Lung (tissue), 12 donors: Measurements from ENCODE around the gene VSIG2. TPM values are rescaled to one million over a fixed set of nuclear protein-coding genes. Genes with fewer than 3 reads are reported as not detected.

Experiments
- ATAC-seq: fragments of 200-7000 bp; cut with Tn5 transposase; one replicate; pipeline ENCODE4 v1.9.1; 2020; ENCODE audit warnings: moderate number of reproducible peaks; ENCODE audit not compliant: insufficient read depth, low FRiP score
- DNase-seq, 3 donors: peaks; one replicate each; pipeline ENCODE4 v3.0.0-alpha.2; 2013 to 2017
- H3K27ac ChIP-seq, 2 donors: one replicate each; pipeline ENCODE4 v1.5.1; 2013; ENCODE audit warnings: mild to moderate bottlenecking in 2 of 2, moderate library complexity in 2 of 2, control low read depth in 1 of 2, inconsistent platforms in 1 of 2, low read depth in 1 of 2, low read length in 1 of 2
- H3K27me3 ChIP-seq, 3 donors: one replicate each; pipeline ENCODE4 v1.5.1; 2013; ENCODE audit warnings: low read length in 2 of 3; ENCODE audit not compliant: control insufficient read depth in 3 of 3, insufficient read depth in 3 of 3
- H3K36me3 ChIP-seq, 4 donors: one replicate each; pipeline ENCODE4 v1.5.1; 2013; ENCODE audit warnings: low read length in 4 of 4, mild to moderate bottlenecking in 1 of 4, moderate library complexity in 1 of 4; ENCODE audit not compliant: control insufficient read depth in 4 of 4, insufficient read depth in 4 of 4
- H3K4me1 ChIP-seq, 5 donors: one replicate each; pipeline ENCODE4 v1.5.1; 2013; ENCODE audit warnings: low read length in 5 of 5, mild to moderate bottlenecking in 2 of 5, moderate library complexity in 1 of 5; ENCODE audit not compliant: control insufficient read depth in 5 of 5, insufficient read depth in 5 of 5
- H3K4me3 ChIP-seq: one replicate; pipeline ENCODE4 v1.5.1; 2013; ENCODE audit warnings: mild to moderate bottlenecking, control low read depth, moderate library complexity
- H3K9ac ChIP-seq, 2 donors: one replicate each; pipeline ENCODE4 v1.5.1; 2013; ENCODE audit warnings: low read length in 2 of 2, control low read depth in 1 of 2; ENCODE audit not compliant: insufficient read depth in 1 of 2
- H3K9me3 ChIP-seq, 4 donors: one replicate each; pipeline ENCODE4 v1.5.1; 2013; ENCODE audit warnings: low read length in 3 of 4, mild to moderate bottlenecking in 1 of 4, moderate library complexity in 1 of 4; ENCODE audit not compliant: control insufficient read depth in 4 of 4, insufficient read depth in 3 of 4
- WGBS, 2 donors: extraction: QIAGEN DNeasy Blood & Tissue Kit; methylation state at CpG; one replicate each; pipeline ENCODE4 v1.1.7; 2013; 5-methylcytosine and 5-hydroxymethylcytosine counted together
- polyA plus RNA-seq, 2 donors: library from polyadenylated mRNA; stranded (reverse); fragments of 200-250 nt; gene quantifications; one replicate each; pipeline ENCODE4 v1.2.1, GENCODE V29; 2013
- total RNA-seq, 2 donors: library from RNA; depleted of rRNA in 1 of 2; stranded (reverse); fragments of >200 nt in 1 of 2; gene quantifications; one replicate each; pipeline ENCODE4 v1.2.1, GENCODE V29; 2014 to 2021
- TF ChIP-seq, protein P1 (sequence below): IDR thresholded peaks from 2 replicates; pipeline ENCODE4 v1.5.1; 2012; ENCODE audit warnings: mild to moderate bottlenecking; ENCODE audit errors: control extremely low read depth, extremely low read depth
- donor health status: control.
- donor health status: control.
- donor health status: Bipolar disorder and iron deficiency.
- donor health status: healthy.
- donor health status: DM: yes; HTN: yes; CAD: no.

The VSIG2 gene
- total and polyA plus RNA-seq, 4 donors = 20.2 to 39.8 (median 25.6) TPM

DNA sequence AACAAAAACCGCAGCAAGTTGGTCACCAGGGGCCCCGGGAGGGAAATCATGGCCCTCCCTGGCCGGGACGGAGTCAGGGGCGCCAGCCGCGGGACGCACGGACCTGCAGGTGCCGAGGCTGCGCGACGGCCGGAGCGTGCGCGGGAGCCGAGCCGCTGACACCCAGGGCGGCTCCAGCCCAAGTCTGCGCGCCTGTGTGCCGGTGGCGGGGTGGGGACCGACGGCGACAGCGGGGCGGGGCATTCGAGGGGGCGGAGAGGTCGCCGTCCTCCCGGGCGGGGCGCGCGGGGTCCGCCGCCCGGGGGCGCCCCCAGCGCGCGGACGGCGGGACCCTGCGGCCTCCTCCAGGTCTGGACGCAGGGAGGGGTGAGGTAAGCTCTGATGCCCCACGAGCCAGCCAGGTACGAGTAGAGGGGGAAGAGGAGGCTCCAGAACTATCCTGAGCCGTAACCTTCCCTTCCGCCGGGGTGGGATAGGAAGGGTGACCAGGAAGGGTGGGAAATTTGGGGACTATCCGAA is 10.1 kb upstream of the VSIG2 start, which contains the start of gene ESAM:
Gene ESAM, minus strand, starts transcription at position 186 of the 519 bp plus-strand sequence. Its CDS starts 136 bp downstream, at position 50.
- H3K4me1 ChIP-seq = peaks cover 0 to 40% (median 10%) of the 10 kb centered on the region in 5 donors
- H3K9ac ChIP-seq = peak within 1 kb of the TSS; percentile 16 to 20
- peak within 1 kb of the TSS; percentile 56 for H3K4me3 ChIP-seq
- DNase-seq (peak in 2 of 3 donors; percentile 22 to 46), ATAC-seq (peak; percentile 50)
- peak within 1 kb of the TSS; percentile 82 to 93 for H3K27ac ChIP-seq
- H3K9me3 ChIP-seq = peaks cover 0 to 2% (median 0%) of the 10 kb centered on the region in 4 donors
- TF ChIP-seq, protein P1, sequence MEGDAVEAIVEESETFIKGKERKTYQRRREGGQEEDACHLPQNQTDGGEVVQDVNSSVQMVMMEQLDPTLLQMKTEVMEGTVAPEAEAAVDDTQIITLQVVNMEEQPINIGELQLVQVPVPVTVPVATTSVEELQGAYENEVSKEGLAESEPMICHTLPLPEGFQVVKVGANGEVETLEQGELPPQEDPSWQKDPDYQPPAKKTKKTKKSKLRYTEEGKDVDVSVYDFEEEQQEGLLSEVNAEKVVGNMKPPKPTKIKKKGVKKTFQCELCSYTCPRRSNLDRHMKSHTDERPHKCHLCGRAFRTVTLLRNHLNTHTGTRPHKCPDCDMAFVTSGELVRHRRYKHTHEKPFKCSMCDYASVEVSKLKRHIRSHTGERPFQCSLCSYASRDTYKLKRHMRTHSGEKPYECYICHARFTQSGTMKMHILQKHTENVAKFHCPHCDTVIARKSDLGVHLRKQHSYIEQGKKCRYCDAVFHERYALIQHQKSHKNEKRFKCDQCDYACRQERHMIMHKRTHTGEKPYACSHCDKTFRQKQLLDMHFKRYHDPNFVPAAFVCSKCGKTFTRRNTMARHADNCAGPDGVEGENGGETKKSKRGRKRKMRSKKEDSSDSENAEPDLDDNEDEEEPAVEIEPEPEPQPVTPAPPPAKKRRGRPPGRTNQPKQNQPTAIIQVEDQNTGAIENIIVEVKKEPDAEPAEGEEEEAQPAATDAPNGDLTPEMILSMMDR = no peak
- H3K27me3 ChIP-seq = peaks cover 0 to 36% (median 35%) of the 10 kb centered on the region in 3 donors
- WGBS, 2 donors = 0 to 1% methylated on average over 45 to 55 of the region's 55 CpGs
- peaks cover 0 to 9% (median 2%) of the 10 kb centered on the region in 4 donors for H3K36me3 ChIP-seq

DNA sequence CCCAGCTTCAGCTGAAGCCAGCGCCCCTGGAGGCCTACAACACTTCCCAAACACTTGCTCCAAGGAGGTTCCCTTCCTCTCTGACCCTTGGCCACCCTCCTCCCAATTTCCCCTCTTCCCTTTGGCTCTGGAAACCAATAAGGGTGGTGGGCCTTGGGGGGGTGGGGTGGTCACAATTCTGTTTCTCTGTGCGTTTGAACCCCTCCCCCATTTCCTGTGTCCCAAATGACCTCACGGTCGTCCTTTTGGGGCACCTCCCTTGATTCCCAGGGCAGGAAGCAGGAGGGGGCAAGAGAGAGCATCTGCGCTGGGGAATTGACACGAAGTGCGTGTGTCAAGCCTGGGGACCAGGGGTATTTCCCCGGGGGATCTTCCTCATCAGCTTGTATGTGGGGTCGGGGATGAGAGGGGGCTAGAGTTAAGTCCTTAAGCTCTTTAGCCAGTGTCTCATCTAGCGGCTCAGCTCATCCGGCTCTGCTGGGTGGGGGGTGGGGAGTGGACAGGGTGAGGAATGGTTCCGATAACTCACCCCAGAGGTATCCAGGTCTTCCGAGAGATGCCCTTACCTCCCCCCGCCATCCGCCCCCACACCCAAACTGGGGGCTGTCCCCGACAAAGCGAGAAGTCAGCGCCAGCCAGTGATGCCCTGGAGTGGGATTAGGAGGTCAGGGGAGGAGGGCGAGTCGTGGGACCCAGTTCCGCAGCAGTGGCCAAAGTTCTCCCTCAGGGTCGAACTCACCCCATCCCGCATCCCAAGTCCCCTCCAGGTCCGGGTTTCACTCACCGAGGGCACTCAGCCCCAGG is 9.4 kb upstream of the VSIG2 start:
- Histone ChIP-seq H3K27me3 (peaks cover 0 to 42% (median 42%) of the 10 kb centered on the region in 3 donors), H3K27ac (peak overlapping the region; percentile 82 to 93), H3K36me3 (peaks cover 0 to 6% (median 2%) of the 10 kb centered on the region in 4 donors), H3K4me3 (peak overlapping the region; percentile 55), H3K9ac (peak overlapping the region in 1 of 2 donors; percentile 16), H3K4me1 (peaks cover 0 to 40% (median 13%) of the 10 kb centered on the region in 5 donors), H3K9me3 (peaks cover 0 to 2% (median 0%) of the 10 kb centered on the region in 4 donors)
- TF ChIP-seq, protein P1 = no peak
- peak in 2 of 3 donors; percentile 18 to 68 for DNase-seq
- ATAC-seq = no peak
- WGBS, 2 donors = 7 to 8% methylated on average over 25 of the region's 25 CpGs

- peaks cover 0 to 49% (median 48%) of the 10 kb centered on the region in 3 donors for H3K27me3 ChIP-seq
- TF ChIP-seq, protein P1 = no peak
- WGBS, 2 donors = 39 to 55% methylated on average over 3 of the region's 3 CpGs
These were observed 8.8 kb upstream of the VSIG2 start for GRCh38 chr11:124760806-124761205.

More at GRCh38 chr11:124760806-124761205, 8.8 kb upstream of the VSIG2 start:
- Histone ChIP-seq H3K9ac (peak overlapping the region in 1 of 2 donors; percentile 16), H3K9me3 (peaks cover 0 to 2% (median 0%) of the 10 kb centered on the region in 4 donors), H3K4me1 (peaks cover 0 to 40% (median 14%) of the 10 kb centered on the region in 5 donors), H3K4me3 (peak overlapping the region; percentile 55), H3K27ac (peak overlapping the region; percentile 82 to 93), H3K36me3 (peaks cover 0 to 6% (median 2%) of the 10 kb centered on the region in 4 donors)
- ATAC-seq (no peak), DNase-seq (no peak)
